Stimulated activated CD8-positive, alpha-beta memory T cell treated with anti-CD3 and anti-CD28 coated beads, Interleukin-2, amount 100 ng/mL, for 1 hour (primary cell): ENCODE data around the gene VWA8.
A peak's percentile ranks its signal among the peaks of the same experiment; 100 is the strongest.

ENCODE experiments used
- DNase-seq, 2 donors: peaks; one replicate each; pipeline ENCODE4 v3.0.0-alpha.2; 2020; ENCODE audit warnings: low read depth in 2 of 2

Gene VWA8

DNA sequence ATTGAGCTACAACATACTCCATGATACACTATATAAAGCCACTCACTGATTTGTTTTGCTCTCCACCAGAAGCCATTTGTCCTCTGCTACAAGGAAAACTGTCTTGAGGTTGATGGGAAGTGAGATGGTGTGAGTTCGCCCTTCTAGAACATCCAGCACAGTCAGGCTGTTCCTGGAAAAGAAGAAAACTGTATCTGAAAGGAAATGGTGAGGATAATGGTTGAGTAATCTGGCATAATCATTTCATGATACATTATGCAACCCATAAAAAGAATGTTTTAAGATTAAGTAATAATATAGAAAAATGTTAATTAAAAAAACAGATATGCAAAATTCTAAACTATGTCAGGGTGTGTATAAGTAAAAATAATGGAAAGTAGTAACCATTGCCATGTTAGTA is 269.6 kb downstream of the VWA8 start:
- no peak for DNase-seq

DNA sequence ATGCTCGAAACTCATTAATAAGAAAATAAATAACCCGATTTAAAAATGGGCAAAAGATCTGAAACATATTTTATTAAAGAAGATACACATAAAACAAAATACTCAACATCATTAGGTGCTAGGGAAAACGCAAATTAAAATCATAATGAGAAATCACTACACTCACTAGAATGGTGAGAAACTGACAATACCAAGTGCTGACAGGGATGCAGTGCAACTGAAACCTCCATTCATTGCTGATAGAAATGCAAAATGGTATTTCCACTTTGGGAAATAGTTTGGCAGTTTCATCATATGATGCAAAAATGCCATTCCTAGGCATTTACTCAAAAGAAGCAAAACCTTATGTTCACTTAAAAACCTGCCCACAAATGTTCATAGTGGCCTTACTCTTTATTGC is 278.1 kb downstream of the VWA8 start:
- no peak for DNase-seq

DNA sequence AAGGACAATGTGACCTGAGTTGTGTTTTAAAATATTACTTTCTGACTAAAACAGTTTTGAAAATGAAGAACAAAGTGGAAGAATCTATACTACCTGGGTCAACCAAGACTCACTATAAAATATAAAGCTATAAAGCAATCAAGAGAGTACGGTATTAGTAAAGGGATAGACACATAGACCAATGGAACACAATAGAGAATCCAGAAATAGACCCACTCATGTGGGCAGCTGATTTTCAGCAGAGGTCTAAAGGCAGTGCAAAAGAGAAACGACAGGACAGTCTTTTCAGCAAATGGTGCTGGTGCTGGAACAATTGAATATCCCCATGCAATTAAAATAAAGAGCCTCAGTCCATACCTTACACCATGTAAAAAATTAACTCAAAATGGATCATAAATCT is 278.9 kb downstream of the VWA8 start:
- DNase-seq = no peak

GRCh38 chr13:41681587-41681986 is 279.3 kb downstream of the VWA8 start:
- no peak for DNase-seq

DNA sequence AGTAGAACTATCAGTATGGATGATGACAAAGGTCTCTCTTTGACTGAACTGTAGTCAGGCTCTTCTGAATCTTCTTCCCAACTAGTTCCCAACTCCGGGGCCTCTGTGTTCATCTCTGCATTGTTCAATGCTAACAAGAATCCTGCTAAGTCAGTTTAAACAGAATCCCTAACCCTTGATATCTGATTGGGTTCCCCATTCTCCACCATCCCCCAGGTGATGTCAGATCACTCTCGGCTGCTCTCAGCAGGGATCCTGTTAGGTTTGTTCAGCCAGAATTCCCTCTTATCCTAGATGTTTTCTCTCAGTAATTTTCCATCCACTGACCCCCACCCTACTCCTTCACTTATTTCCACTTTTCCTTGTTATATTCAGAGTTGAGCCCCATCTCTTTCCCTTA is 280.0 kb downstream of the VWA8 start:
- no peak for DNase-seq

DNA sequence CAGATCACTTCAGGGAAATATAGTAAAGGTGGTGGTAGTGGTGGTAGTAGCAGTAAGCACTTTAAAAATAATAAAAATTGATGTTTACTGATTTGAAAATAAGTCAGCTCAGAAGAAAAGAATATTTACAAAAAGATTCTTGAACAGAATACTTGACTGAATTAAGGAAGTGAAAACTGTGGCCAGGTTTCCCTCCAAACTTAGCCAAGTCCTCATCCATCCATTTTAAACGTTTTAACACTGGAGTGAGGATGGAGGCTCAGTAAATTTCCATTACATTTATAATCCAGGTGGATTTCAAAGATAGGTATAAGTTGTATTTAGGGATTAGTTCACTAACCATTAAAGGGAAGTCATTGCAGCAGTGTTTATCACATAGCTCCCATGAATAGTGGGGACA is 282.1 kb downstream of the VWA8 start:
- no peak for DNase-seq

GRCh38 chr13:41678249-41678648 is 282.7 kb downstream of the VWA8 start:
- DNase-seq = no peak

- no peak for DNase-seq
Measured at GRCh38 chr13:41675306-41675705, 285.6 kb downstream of the VWA8 start.

DNA sequence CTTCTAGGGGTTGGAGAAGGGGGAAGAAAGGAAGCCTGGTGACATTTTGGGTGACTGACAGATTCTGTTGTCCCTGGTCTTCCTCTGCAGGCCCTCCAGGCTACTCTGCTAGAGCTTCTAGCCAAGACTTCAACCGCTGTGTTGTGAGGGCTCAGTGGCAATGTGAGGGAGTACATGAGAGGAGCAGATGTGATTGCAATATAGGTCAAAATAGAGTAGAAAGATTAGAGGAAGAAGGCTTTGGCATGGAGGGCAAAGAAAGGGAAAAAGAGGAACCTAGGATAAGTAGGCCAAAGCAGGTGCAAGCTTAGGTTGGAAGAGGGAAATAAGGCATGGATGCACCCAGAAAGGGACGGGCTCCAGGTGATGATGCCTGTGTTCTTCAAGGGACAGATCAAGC is 286.7 kb downstream of the VWA8 start:
- DNase-seq = no peak

DNA sequence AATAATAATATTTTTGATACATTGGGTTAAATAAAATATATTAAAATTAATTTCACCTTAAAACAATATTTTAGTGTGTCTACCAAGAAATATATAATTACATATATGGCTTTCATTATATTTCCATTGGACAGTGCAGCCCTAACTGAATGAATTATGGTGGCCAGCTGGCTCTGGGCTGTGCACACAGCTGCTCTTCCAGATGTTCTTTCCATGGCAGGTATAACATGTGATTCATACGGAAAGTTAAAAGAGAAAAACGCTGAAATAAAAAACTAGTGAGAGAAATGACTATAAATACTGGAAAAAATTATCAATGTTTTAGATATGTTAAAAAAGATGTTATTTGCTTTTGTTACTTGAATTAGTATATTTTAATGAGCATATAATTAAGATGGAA is 287.3 kb downstream of the VWA8 start:
- DNase-seq = no peak

- no peak for DNase-seq
Measured at GRCh38 chr13:41670873-41671443, 290.0 kb downstream of the VWA8 start.

DNA sequence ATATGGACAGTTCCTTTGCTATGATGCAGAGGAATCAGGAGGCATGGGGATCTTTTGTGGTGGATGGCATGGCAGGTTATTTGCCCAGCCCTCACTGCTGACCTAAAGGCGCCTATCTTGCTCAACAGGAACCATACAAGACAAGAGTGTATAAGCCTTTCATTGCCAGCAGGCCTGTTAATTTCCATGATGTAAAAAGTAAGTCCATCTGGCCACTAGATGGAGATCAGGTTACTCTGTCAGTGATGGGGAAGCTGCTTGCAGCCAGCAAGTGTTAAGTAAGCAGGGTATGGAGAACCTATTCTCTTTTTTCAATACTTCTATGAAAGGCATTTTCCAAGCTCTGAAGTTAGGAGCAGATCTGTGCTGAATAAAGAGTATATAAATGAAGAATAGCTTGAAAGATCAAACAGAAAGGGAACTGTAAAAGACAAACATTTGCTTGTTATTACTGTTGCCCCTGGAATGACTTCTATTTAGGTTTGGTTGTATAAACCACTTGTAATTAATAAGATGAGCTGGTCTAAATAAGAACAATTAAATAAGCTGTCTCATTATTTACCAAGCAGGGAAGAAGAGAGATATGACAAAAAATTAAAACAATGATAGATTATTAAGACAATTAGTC is 292.7 kb downstream of the VWA8 start:
- no peak for DNase-seq

DNA sequence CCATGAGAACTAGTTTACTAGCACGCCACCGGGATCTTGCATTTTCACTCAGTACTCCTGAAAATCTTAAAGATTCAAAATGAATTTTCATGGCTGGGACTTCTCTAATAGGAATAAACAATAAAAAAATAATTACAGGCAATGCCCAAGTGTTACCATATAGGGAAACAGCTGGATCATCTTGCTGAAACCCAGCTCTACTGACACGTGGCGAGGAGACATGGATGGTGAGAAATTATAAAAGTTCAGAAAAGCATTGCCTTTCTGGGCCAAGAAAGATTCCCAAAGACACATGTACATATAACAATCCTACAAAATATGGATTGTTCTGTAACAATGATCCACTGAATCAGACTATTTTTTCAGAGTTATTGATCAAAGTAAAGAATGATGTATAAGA is 294.3 kb downstream of the VWA8 start:
- no peak for DNase-seq

DNA sequence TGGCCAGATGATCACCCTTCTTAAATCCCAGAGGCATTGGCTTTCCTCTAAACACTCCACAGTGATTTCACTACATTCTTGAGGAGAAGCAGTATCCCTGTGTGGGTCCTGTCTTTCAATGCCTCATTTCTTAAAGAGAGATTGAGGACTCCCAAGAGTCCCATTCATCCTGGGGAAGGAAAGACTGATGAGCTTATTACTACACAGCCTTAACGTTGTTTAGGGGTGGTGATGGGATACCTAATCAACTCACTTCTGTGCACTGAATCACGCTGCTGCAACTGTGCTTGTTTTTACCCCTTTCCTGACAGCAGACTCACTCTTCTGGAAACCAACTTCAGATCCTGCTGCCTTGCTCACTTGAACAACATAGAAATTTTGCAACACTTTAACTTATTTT is 300.5 kb downstream of the VWA8 start:
- no peak for DNase-seq

DNA sequence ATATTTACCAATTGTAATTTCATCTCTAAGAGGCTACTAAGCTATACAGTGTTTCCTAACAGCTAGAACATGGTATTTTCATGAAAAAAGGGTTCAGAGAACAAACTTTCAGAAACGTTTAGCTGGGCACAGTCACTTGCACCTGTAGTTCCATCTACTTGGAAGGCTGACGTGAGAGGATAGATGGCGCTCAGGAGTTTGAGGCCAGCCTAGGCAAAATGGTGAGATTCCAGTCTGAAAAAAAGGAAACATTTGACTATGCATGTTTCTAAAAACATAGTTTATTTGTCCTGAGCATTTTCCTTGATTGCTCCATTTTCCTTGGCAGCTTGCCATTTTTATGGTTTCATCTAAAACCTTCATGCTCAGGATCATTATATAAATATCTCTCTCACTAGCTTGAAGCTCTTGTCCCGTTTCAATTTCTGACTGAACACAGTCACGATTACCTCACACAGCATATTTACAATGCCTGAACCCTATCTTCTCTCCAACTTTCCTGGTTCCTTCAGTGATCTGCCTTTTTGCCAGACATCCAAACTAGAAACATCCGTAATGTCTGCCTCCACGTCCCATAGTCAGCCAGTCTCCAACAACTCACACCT is 302.8 kb downstream of the VWA8 start:
- no peak for DNase-seq

DNA sequence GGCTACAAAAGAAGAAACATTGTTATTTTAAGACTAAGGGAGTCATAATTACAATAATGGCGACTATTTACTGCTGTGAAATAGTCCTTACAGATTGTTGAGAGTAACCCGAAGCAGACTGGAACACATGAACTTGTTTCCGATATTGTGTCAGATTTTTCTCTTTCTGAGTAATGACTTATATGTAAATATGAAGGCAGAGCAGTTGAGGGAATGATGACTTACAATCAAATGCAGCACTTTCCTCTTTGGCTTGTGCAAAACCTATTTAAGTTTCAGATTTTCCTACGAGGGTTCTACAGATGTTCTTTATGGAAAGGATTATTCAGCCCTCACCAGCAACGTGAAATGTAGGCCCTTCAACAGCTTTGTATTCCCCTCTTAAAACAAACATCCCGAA is 304.9 kb downstream of the VWA8 start:
- DNase-seq = no peak

DNA sequence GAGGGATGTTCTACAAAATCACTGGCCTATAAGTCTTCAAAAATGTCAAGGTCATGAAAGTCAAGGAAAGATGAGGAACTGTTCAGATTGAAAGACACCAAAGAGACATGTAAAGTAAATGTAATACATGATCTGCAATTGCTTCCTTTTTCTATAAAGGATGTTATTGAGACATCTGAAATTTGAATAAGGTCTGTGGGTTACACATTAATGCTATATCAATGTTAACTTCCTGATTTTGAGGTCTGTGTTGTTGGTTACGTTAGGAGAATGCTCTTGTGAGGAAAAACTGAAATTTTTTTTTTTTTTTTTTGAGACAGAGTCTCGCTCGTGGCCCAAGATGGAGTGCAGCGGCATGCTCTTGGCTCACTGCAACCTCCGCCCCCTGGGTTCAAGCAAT is 306.1 kb downstream of the VWA8 start:
- no peak for DNase-seq

GRCh38 chr13:41652735-41653361 is 308.1 kb downstream of the VWA8 start:
- DNase-seq = peak in 1 of 2 donors; percentile 8

- no peak for DNase-seq
Measured at GRCh38 chr13:41651413-41652058, 309.4 kb downstream of the VWA8 start.

- DNase-seq = no peak
Measured at GRCh38 chr13:41650706-41651105, 310.2 kb downstream of the VWA8 start.

GRCh38 chr13:41649659-41650058 is 311.2 kb downstream of the VWA8 start:
- DNase-seq = no peak

DNA sequence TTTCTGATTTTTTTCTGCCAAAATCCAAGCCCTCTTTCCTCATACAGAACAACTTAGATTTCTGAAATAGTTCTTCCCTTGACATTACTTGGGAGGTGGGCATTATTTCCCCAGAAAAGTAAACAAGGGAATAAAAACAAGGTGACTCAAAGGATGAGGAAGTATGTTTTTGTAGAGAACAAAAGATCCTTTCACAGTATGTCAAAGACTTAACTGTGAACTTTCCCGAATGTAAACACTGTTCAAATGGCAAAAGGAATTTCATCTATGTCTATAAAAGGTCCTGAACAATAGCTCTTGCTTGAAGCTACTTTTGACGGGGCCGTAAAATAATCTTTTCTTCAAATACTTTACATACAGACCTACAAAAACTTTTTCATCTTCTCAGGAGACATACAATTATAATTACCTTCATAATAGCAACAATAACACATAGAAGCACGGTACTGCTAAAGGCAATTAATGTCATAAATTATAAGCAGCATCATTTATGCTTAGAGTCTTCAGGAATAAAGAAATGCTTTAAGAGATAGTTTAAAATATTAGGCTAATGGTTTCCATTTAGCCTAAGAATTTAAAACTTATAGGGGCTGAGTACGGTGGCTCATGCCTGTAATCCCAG is 312.5 kb downstream of the VWA8 start:
- DNase-seq = no peak
